LNCAP (cell line): ENCODE results near the gene SCIN.

ENCODE experiments used
- TF ChIP-seq, protein P1 (sequence below): fragments of 450-650 bp; IDR thresholded peaks from 2 replicates; pipeline ENCODE4 v1.5.1; 2017; ENCODE audit warnings: mild to moderate bottlenecking

The SCIN gene

DNA sequence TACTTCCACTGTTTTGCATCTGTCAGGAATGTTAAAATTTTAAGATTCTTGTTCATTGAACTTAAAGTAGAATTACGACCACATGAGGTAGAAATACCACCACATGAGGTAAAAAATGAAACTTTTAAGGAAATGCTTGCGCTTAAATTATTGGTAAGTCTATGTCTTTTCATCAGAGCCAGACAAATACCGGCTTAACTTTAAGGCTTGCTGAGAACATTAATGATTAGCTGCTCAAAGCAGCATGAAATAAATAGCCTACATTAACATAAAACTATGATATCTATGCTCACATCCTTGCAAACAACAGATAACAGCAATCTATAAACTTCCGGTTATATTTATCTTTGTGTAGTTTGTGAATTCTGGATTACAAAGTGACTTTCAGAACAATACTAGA lies 26.9 kb upstream of the SCIN start:
- TF ChIP-seq, protein P1, sequence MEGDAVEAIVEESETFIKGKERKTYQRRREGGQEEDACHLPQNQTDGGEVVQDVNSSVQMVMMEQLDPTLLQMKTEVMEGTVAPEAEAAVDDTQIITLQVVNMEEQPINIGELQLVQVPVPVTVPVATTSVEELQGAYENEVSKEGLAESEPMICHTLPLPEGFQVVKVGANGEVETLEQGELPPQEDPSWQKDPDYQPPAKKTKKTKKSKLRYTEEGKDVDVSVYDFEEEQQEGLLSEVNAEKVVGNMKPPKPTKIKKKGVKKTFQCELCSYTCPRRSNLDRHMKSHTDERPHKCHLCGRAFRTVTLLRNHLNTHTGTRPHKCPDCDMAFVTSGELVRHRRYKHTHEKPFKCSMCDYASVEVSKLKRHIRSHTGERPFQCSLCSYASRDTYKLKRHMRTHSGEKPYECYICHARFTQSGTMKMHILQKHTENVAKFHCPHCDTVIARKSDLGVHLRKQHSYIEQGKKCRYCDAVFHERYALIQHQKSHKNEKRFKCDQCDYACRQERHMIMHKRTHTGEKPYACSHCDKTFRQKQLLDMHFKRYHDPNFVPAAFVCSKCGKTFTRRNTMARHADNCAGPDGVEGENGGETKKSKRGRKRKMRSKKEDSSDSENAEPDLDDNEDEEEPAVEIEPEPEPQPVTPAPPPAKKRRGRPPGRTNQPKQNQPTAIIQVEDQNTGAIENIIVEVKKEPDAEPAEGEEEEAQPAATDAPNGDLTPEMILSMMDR = no peak

DNA sequence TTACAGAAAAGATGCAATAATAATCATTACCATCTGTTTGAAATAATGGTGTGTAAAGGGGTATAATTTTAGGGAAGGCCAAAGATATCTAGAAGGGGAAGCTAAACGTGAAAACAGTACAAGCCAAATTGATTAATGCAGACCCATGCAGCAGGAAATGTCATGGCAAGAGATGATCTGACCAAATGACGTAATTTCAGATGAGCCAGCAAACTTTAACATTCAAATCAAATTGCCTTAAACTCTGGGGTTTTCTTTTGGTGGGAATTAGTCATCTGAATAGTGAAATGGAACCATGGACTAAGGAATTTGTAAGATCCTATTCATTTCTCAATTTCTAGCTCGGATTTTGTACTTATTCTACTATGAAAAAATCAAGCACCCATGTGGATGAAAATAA lies 21.4 kb upstream of the SCIN start:
- TF ChIP-seq, protein P1 = no peak

DNA sequence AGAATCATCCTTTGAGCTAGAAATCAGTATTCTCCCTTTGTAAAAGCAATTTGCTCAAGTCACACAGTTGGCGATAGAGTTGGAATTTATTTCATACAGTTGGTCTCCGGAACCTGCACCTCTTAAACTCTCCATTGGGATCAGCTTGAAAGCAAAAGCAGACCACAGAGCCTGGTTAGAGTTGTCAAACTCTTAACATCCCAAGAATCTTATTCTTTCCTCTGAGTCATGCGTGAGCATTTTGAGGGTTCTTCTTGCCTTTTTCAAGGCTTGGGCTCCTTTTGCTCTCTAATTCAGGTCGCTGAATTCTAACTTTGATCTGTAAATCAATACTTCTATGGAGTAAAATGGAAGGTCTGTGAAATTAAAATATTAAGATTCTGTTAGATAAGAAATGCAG lies 19.6 kb upstream of the SCIN start:
- TF ChIP-seq, protein P1 = no peak

DNA sequence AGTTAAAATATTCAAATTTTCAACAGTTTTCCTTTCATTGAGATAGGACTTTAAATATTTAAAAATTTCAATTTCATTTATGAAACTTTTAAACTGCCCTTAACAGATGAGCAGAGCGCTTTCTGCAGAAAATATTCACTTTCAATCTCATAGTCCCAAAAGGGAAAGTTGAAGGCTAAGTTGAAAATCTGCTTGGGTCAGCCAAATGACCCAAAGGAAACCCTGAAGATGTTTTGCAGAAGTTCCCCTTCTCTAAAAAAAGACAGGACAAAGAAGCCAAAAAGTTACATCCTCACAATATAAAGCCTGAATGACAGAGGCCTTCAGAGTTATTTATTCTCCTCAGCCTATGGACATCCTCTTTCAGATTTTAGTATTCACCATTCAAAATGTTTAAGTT lies 17.6 kb upstream of the SCIN start:
- TF ChIP-seq, protein P1 = no peak

DNA sequence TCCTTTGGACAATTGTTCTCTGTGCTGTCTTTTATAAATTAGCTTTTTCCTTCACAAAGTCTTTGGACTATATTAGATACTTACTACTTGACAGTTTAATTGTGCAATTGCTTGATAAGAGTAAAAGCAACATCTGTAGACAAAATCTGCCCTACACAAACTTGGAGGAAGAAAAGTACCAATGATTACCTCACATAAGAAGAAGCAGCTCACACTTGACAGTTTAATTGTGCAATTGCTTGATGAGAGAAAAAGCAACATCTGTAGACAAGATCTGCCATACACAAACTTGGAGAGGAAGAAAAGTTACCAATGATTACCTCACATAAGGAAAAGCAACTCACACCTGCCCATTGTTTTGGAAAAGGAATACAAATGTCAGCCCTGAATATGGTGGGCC lies 17.1 kb upstream of the SCIN start:
- TF ChIP-seq, protein P1 = no peak

DNA sequence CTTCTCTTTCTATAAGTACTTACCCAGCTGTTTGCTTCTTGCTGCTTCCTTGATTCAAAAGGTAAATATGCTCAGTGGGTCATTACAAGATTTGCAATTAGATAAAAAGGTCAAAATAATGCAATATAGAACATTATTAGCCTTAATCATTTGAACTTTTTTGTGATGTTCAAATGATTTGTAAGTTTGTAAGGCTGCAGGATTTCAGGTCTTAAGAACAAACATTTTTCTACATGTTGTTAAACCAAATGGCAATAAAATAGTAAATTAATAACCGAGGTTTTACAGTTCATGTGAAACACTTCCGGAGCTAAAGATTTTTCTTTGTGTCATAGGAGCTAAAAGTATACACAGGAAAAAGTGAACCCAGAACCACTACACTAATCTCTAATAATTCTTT lies 16.2 kb upstream of the SCIN start:
- TF ChIP-seq, protein P1 = no peak

DNA sequence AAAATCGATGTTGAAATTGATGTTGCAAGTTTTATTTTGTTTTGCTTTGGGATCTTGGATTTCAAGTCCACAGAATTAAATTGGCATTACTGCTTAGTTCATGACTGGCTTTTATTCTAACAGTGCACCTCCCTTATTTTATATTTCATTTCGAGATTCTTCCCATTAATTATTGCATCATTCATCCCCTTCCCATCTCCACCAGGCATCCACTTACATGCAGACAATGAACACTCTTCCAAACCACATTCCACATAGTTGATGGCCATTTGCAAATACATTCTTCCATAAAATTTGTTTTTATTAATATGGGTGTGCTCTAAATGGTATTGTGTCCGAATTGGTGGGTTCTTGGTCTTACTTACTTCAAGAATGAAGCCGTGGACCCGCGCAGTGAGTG lies 15.6 kb upstream of the SCIN start:
- TF ChIP-seq, protein P1 = no peak

DNA sequence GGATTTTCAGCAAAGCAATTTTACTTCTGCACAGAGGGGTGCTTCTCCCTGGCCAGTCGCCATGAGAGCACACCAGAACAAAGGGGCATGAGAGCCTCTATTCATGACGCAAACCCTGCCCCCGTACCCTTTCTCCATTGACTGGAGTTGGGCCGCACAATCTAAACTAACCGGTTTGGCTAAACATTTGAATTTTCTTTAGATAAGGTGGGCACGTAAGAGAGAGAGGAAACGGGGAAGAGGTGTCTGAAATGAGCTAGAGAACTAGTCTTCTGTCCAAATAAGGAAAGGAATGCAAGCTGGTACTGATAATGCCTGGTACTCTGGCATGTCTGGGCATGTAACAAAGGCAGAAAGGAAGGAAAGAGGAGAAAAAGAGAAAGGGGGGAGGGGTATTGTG lies 13.2 kb upstream of the SCIN start:
- TF ChIP-seq, protein P1 = no peak
